Transverse colon (tissue), 3 donors: ENCODE results near the gene DOP1B.

Experiments used
- CTCF ChIP-seq, 5 experiments: fragments of 200-600 bp in 3 of 5; fragments of 450-650 bp in 2 of 5; sonication (generic) in 3 of 5; IDR thresholded peaks; 1 replicate in 2 of 5; 2 replicates in 3 of 5; pipeline ENCODE4 v1.5.1; 2016 to 2017; ENCODE audit warnings: antibody characterized with exemption in 5 of 5, inconsistent platforms in 3 of 5, mild to moderate bottlenecking in 2 of 5, moderate library complexity in 1 of 5
- POLR2A ChIP-seq: fragments of 450-650 bp; IDR thresholded peaks from one replicate; pipeline ENCODE4 v1.6.1; 2016; ENCODE audit warnings: antibody characterized with exemption, mild to moderate bottlenecking, moderate library complexity

GRCh38 chr21:36171336-36171735, 14.7 kb downstream of the DOP1B start:
- TF ChIP-seq CTCF (IDR thresholded peaks at IDR 0.05) (no peak), POLR2A (no peak)
